ENCODE results near the gene DNER. TPM values are rescaled to one million over a fixed set of nuclear protein-coding genes. Genes with fewer than 3 reads are reported as not detected.

Gene DNER
- total RNA-seq, 1 donor from 2014 or later = 1.2 TPM

DNA sequence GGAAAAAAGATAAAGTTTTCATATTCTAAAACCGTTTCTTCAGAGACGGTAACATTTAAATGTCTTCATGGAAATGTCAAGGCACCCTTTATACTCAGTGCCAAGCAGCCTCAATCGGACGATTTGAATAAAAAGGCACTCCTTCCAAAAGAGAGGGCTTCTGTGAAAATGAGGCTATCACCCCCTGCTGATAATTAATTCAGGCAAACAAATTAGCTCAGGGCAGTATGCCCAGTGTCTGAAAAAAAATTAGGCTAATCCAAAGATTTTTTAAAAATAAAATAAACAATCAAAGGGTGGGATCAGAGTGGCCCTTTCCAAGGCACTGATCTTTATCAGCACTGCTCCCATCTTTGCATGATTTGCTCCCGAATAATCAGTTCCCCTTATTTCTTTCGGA lies 292.3 kb downstream of the DNER start:
- TF ChIP-seq CTCF (IDR thresholded peaks at IDR 0.05) = no peak
- no peak for DNase-seq
- intact Hi-C loops (cut with DNase I) = no loop called here

GRCh38 chr2:229419158-229419557 lies 295.2 kb downstream of the DNER start:
- peak in 1 of 2 donors; percentile 18 for ATAC-seq
- H3K27ac ChIP-seq = peak overlapping the region; percentile 53

More for the DNA sequence above, 292.3 kb downstream of the DNER start:
- Histone ChIP-seq H3K4me3 (no peak overlapping the region), H3K4me1 (peaks cover 5% of the 10 kb centered on the region), H3K9me3 (no peaks in the 10 kb centered on the region), H3K36me3 (no peaks in the 10 kb centered on the region), H3K27ac (no peak overlapping the region), H3K27me3 (ENCODE audit: low read depth) (no peaks in the 10 kb centered on the region)
- no peak for ATAC-seq

DNA sequence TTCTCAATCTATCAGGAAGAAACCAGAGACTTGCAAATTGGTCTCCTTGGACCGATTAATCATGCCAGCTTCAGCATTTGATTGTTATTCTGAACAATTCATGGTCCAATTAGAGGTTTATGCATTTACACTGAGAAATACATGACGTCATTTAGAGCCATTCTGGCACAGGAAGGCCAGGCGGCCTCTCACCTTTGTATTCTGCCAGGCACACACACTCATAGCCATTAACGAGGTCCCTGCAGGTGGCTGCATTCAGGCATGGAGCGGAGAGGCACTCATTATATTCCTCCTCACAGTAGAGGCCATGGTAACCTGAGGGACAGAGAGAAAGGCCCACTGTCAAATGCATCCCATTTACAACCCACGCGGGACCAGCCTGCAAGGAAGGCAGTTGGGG lies 296.4 kb downstream of the DNER start:
- no peak for TF ChIP-seq CTCF (IDR thresholded peaks at IDR 0.05)
- Histone ChIP-seq H3K27ac (no peak overlapping the region), H3K27me3 (ENCODE audit: low read depth) (no peaks in the 10 kb centered on the region), H3K4me1 (peaks cover 16% of the 10 kb centered on the region), H3K36me3 (no peaks in the 10 kb centered on the region), H3K4me3 (no peak overlapping the region), H3K9me3 (no peaks in the 10 kb centered on the region)
- intact Hi-C loops (cut with DNase I) = no loop called here
- no peak for DNase-seq
- ATAC-seq = no peak

More at GRCh38 chr2:229419158-229419557, 295.2 kb downstream of the DNER start:
- intact Hi-C loops (cut with DNase I) = no loop called here
- no peaks in the 10 kb centered on the region for H3K36me3 ChIP-seq
- no peak for DNase-seq
- H3K4me3 ChIP-seq = no peak overlapping the region
- no peaks in the 10 kb centered on the region for H3K9me3 ChIP-seq
- peaks cover 16% of the 10 kb centered on the region for H3K4me1 ChIP-seq
- no peaks in the 10 kb centered on the region for H3K27me3 ChIP-seq (ENCODE audit: low read depth)
- no peak for TF ChIP-seq CTCF (IDR thresholded peaks at IDR 0.05)

DNA sequence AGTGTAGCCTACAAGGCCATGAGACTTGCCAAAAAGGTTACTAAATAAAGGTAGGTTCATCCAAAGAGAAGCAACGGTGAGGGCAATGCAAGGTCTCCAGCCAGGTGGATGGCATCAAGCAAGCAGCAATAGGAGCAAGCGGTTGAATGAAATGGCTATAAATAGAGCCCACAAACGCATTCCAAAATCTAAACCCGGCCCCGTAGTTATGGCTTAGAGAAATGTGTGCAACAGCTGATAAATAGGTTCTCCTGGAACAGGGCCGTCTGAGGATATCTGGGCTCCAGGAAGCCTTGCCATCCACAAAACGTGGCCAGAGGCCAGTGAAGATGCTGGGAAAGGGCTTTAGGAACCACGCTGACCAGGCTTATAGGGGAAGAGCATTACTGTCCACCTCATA lies 297.2 kb downstream of the DNER start:
- Histone ChIP-seq H3K4me1 (peaks cover 16% of the 10 kb centered on the region), H3K27me3 (ENCODE audit: low read depth) (no peaks in the 10 kb centered on the region), H3K27ac (peak overlapping the region; percentile 75), H3K36me3 (no peaks in the 10 kb centered on the region), H3K4me3 (no peak overlapping the region), H3K9me3 (no peaks in the 10 kb centered on the region)
- no peak for TF ChIP-seq CTCF (IDR thresholded peaks at IDR 0.05)
- intact Hi-C loops (cut with DNase I) = no loop called here
- ATAC-seq (no peak), DNase-seq (no peak)

- Histone ChIP-seq H3K36me3 (no peaks in the 10 kb centered on the region), H3K4me3 (no peak overlapping the region), H3K4me1 (peaks cover 16% of the 10 kb centered on the region), H3K9me3 (no peaks in the 10 kb centered on the region), H3K27me3 (ENCODE audit: low read depth) (no peaks in the 10 kb centered on the region), H3K27ac (peak overlapping the region; percentile 75)
- TF ChIP-seq CTCF (IDR thresholded peaks at IDR 0.05) = no peak
- intact Hi-C loops (cut with DNase I) = no loop called here
- DNase-seq (peak; percentile 84), ATAC-seq (peak; percentile 90 to 94)
These were observed 298.1 kb downstream of the DNER start for GRCh38 chr2:229416116-229416694.
